H1 (cell line): ENCODE results near the gene FGF19. TPM values are rescaled to one million over a fixed set of nuclear protein-coding genes. Genes with fewer than 3 reads are reported as not detected.

Source experiments
- CTCF ChIA-PET: fragments of 300-600 bp; sonication (Branson Sonifier 250); formaldehyde crosslinking; loops from one replicate; lab custom pipeline; 2021; ENCODE audit not compliant: partially characterized antibody; lab: Charles Lee
- POLR2A ChIA-PET: fragments of 300-600 bp; sonication (Branson Sonifier 250); formaldehyde crosslinking; loops from one replicate; lab custom pipeline; 2021; ENCODE audit warnings: inconsistent platforms; ENCODE audit not compliant: partially characterized antibody; lab: Charles Lee
- DNase-seq, 2 experiments: peaks; one replicate each; pipeline versions ENCODE4 v3.0.0 to v3.0.0-alpha.2; 2010 to 2022; ENCODE audit warnings: low spot score in 2 of 2, low read depth in 1 of 2, mixed read lengths in 1 of 2
- FAIRE-seq: peaks from 2 replicates; lab custom pipeline; 2011; peaks lifted over from hg19 to GRCh38; lab: Jason Lieb, UNC
- H2AFZ ChIP-seq: 2 replicates; pipeline ENCODE4 v1.8.1; 2012; ENCODE audit warnings: low read length, inconsistent platforms
- H2AK5ac ChIP-seq: 2 replicates; pipeline ENCODE4 v1.6.1; 2013; ENCODE audit warnings: low read depth, low read length
- H2BK120ac ChIP-seq: replicated peaks from 2 replicates; pipeline ENCODE3; 2013; ENCODE audit warnings: low read depth, low read length, inconsistent platforms
- H2BK12ac ChIP-seq: 2 replicates; pipeline ENCODE4 v1.6.1; 2013; ENCODE audit warnings: low read depth, low read length
- H2BK15ac ChIP-seq: 2 replicates; pipeline ENCODE4 v1.6.1; 2013; ENCODE audit warnings: low read length
- H2BK20ac ChIP-seq: 2 replicates; pipeline ENCODE4 v1.6.1; 2013; ENCODE audit warnings: low read length
- H2BK5ac ChIP-seq: 2 replicates; pipeline ENCODE4 v1.6.1; 2013; ENCODE audit warnings: low read depth, low read length
- H3K14ac ChIP-seq: 2 replicates; pipeline ENCODE4 v1.6.1; 2013; ENCODE audit warnings: inconsistent platforms; ENCODE audit not compliant: insufficient read length
- H3K18ac ChIP-seq: 2 replicates; pipeline ENCODE4 v1.6.1; 2013; ENCODE audit warnings: low read length; ENCODE audit errors: extremely low read depth
- H3K23ac ChIP-seq: 2 replicates; pipeline ENCODE4 v1.6.1; 2013; ENCODE audit warnings: inconsistent platforms; ENCODE audit not compliant: insufficient read length
- H3K23me2 ChIP-seq: 2 replicates; pipeline ENCODE4 v1.6.1; 2013; ENCODE audit warnings: low read depth, low read length
- H3K27ac ChIP-seq: 2 replicates; pipeline ENCODE4 v1.6.1; 2011; ENCODE audit warnings: low read depth, low read length, inconsistent platforms
- H3K27me3 ChIP-seq, 4 experiments: replicated peaks in 1 of 4; 1 replicate in 1 of 4; 2 replicates in 3 of 4; pipeline versions ENCODE4 v1.6.1 to v1.8.1; 2011 to 2013; ENCODE audit warnings: low read length in 3 of 4, mild to moderate bottlenecking in 3 of 4, inconsistent platforms in 2 of 4, mixed read lengths in 2 of 4, moderate library complexity in 1 of 4; ENCODE audit not compliant: control insufficient read depth in 3 of 4, insufficient read depth in 3 of 4; ENCODE audit errors: extremely low read depth in 1 of 4
- H3K36me3 ChIP-seq, 4 experiments: 2 replicates each; pipeline versions ENCODE4 v1.6.1 to v1.8.1; 2011 to 2013; ENCODE audit warnings: mild to moderate bottlenecking in 4 of 4, low read length in 3 of 4, moderate library complexity in 2 of 4, control low read depth in 1 of 4, inconsistent platforms in 1 of 4; ENCODE audit not compliant: insufficient read depth in 4 of 4, control insufficient read depth in 2 of 4
- H3K4ac ChIP-seq: replicated peaks from 2 replicates; pipeline ENCODE3; 2013; ENCODE audit warnings: low read length, low read depth, mixed read lengths, inconsistent platforms; ENCODE audit not compliant: insufficient read length
- H3K4me1 ChIP-seq, 4 experiments: replicated peaks in 1 of 4; 1 replicate in 1 of 4; 2 replicates in 3 of 4; pipeline versions ENCODE4 v1.6.1 to v1.8.1; 2011 to 2013; ENCODE audit warnings: low read length in 3 of 4, inconsistent platforms in 2 of 4, mixed read lengths in 1 of 4; ENCODE audit not compliant: insufficient read depth in 4 of 4, control insufficient read depth in 3 of 4
- H3K4me2 ChIP-seq, 2 experiments: 2 replicates each; pipeline versions ENCODE4 v1.6.1 to v1.8.1; 2011 to 2013; ENCODE audit warnings: low read depth in 2 of 2, low read length in 2 of 2, control low read depth in 1 of 2, inconsistent platforms in 1 of 2, mild to moderate bottlenecking in 1 of 2; ENCODE audit not compliant: insufficient read depth in 1 of 2
- H3K4me3 ChIP-seq, 4 experiments: fragments of 200-600, 300-600 bp in 1 of 4; sonication (generic), shearing (Covaris generic), sonication (Bioruptor Twin) in 1 of 4; 2 replicates each; pipeline versions ENCODE4 v1.5.1 to v1.8.1; 2011 to 2016; ENCODE audit warnings: low read length in 4 of 4, low read depth in 3 of 4, control low read depth in 2 of 4, inconsistent platforms in 2 of 4, mild to moderate bottlenecking in 2 of 4, mixed read lengths in 1 of 4, moderate library complexity in 1 of 4; ENCODE audit not compliant: insufficient read depth in 2 of 4; ENCODE audit errors: extremely low read depth in 1 of 4
- H3K56ac ChIP-seq: replicated peaks from 2 replicates; pipeline ENCODE3; 2013; ENCODE audit warnings: low read depth, mild to moderate bottlenecking, mixed read lengths, low read length, inconsistent platforms; ENCODE audit not compliant: insufficient read length
- H3K79me1 ChIP-seq: 2 replicates; pipeline ENCODE4 v1.6.1; 2013; ENCODE audit warnings: low read depth, low read length, control low read depth
- H3K79me2 ChIP-seq, 2 experiments: 2 replicates each; pipeline versions ENCODE4 v1.6.1 to v1.8.1; 2012 to 2013; ENCODE audit warnings: low read length in 2 of 2, mild to moderate bottlenecking in 2 of 2, inconsistent platforms in 1 of 2; ENCODE audit not compliant: insufficient read depth in 2 of 2, control insufficient read depth in 1 of 2
- H3K9ac ChIP-seq, 4 experiments: replicated peaks in 1 of 4; 1 replicate in 1 of 4; 2 replicates in 3 of 4; pipeline versions ENCODE4 v1.6.1 to v1.8.1; 2011 to 2013; ENCODE audit warnings: low read depth in 3 of 4, low read length in 3 of 4, control low read depth in 2 of 4, mild to moderate bottlenecking in 2 of 4, moderate library complexity in 2 of 4, inconsistent platforms in 1 of 4; ENCODE audit errors: extremely low read depth in 1 of 4
- H3K9me3 ChIP-seq, 2 experiments: 2 replicates each; pipeline versions ENCODE4 v1.6.1 to v1.8.1; 2012 to 2013; ENCODE audit warnings: mild to moderate bottlenecking in 2 of 2, moderate library complexity in 2 of 2, control low read depth in 1 of 2, inconsistent platforms in 1 of 2, low read depth in 1 of 2, low read length in 1 of 2, mixed read lengths in 1 of 2; ENCODE audit not compliant: insufficient read depth in 2 of 2
- H4K20me1 ChIP-seq, 2 experiments: replicated peaks in 1 of 2; 2 replicates each; pipeline versions ENCODE3 to v1.8.1; 2011 to 2013; ENCODE audit warnings: inconsistent platforms in 2 of 2, low read length in 2 of 2, mild to moderate bottlenecking in 1 of 2; ENCODE audit not compliant: insufficient read depth in 2 of 2, control insufficient read depth in 1 of 2
- H4K5ac ChIP-seq: 2 replicates; pipeline ENCODE4 v1.6.1; 2013; ENCODE audit warnings: low read length, low read depth, mixed read lengths, inconsistent platforms; ENCODE audit not compliant: insufficient read length
- H4K8ac ChIP-seq: 2 replicates; pipeline ENCODE4 v1.8.0; 2013; ENCODE audit warnings: mild to moderate bottlenecking, moderate library complexity, low read length, inconsistent platforms; ENCODE audit not compliant: insufficient read depth; ENCODE audit errors: extremely low read depth
- H4K91ac ChIP-seq: replicated peaks from 2 replicates; pipeline ENCODE3; 2013; ENCODE audit warnings: low read length, mixed read lengths, inconsistent platforms; ENCODE audit not compliant: insufficient read length
- ASH2L ChIP-seq: fragments of 200-600, 300-600 bp; sonication (generic); IDR thresholded peaks from one replicate; pipeline ENCODE4 v1.7.1; 2017; ENCODE audit warnings: low read length
- GABPA ChIP-seq: IDR thresholded peaks from 2 replicates; pipeline ENCODE4 v1.6.1; 2011; ENCODE audit warnings: mild to moderate bottlenecking, low read length, moderate library complexity, borderline replicate concordance; ENCODE audit not compliant: insufficient read depth
- KDM5A ChIP-seq: fragments of 200-600 bp; IDR thresholded peaks from 2 replicates; pipeline ENCODE4 v1.7.1; 2012; ENCODE audit warnings: mild to moderate bottlenecking, low read length, inconsistent platforms, mixed read lengths
- NRF1 ChIP-seq: IDR thresholded peaks from 2 replicates; pipeline ENCODE4 v1.6.1; 2011; ENCODE audit warnings: mild to moderate bottlenecking, low read depth, low read length, improper control_type of control experiment
- RXRA ChIP-seq: IDR thresholded peaks from 2 replicates; pipeline ENCODE4 v1.6.1; 2011; ENCODE audit warnings: low read depth, mild to moderate bottlenecking, low read length, moderate library complexity; ENCODE audit not compliant: insufficient read depth
- TAF1 ChIP-seq: IDR thresholded peaks from 2 replicates; pipeline ENCODE4 v1.6.1; 2011; ENCODE audit warnings: mild to moderate bottlenecking, low read depth, low read length
- TBP ChIP-seq: IDR thresholded peaks from 2 replicates; pipeline ENCODE4 v1.6.1; 2011; ENCODE audit warnings: low read depth, low read length, improper control_type of control experiment
- WGBS, 2 experiments: shearing (Covaris generic) in 1 of 2; methylation state at CpG; one replicate each; pipeline versions ENCODE4 v1.1.6 to v1.1.7; 2013 to 2015; ENCODE audit warnings: low lambda C conversion rate in 2 of 2, mixed read lengths in 2 of 2, inconsistent platforms in 1 of 2, low coverage in 1 of 2, missing lambda C conversion rate in 1 of 2; ENCODE audit not compliant: insufficient replicate concordance in 2 of 2, insufficient coverage in 1 of 2, insufficient read length in 1 of 2; ENCODE audit errors: extremely low coverage in 1 of 2, missing lambda C conversion rate in 1 of 2; 5-methylcytosine and 5-hydroxymethylcytosine counted together
- polyA plus RNA-seq, 7 experiments: library from polyadenylated mRNA; depleted of rRNA in 3 of 7; stranded (reverse) in 5 of 7; unstranded in 2 of 7; fragments of >200 nt in 5 of 7; fragments of 200-250 nt in 2 of 7; gene quantifications; 1 replicate in 5 of 7; 2 replicates in 1 of 7; 4 replicates in 1 of 7; pipeline versions ENCODE4 v1.2.1 to v1.2.3, GENCODE V29; 2011 to 2013; ENCODE audit warnings: missing spikeins in 2 of 7, mixed read lengths in 2 of 7
- total RNA-seq: library from RNA; stranded (reverse); fragmentation: NEBNext Ultra II Directional; extraction: Animal tissue kit (Norgen Biotek cat#: 25700); gene quantifications from 2 replicates; pipeline ENCODE4 v1.2.1, GENCODE V29; 2021
- TF ChIP-seq, protein P1 (sequence below), 3 experiments: IDR thresholded peaks; 1 replicate in 2 of 3; 2 replicates in 1 of 3; pipeline versions ENCODE4 v1.5.1 to v1.6.1; 2011; ENCODE audit warnings: low read length in 3 of 3, mild to moderate bottlenecking in 3 of 3, inconsistent platforms in 2 of 3, low read depth in 1 of 3, moderate library complexity in 1 of 3; ENCODE audit not compliant: insufficient read depth in 1 of 3; ENCODE audit errors: control extremely low read depth in 1 of 3

FGF19 gene
- total and polyA plus RNA-seq, 2 of the 8 experiments (the other 6 are each of a cell fraction or from before 2014, with no cell fraction given) = 9.6 to 14.8 TPM

GRCh38 chr11:69674886-69675714 is 28.7 kb downstream of the FGF19 start, which contains the start of gene LTO1:
Gene LTO1, minus strand, starts transcription at chr11:69675353. Its CDS starts 114 bp downstream, at chr11:69675239.
- 9% methylated on average over 58 of the region's 72 CpGs; no CpG with 5 or more reads in 1 of the 2 experiments for WGBS, 2 experiments
- Histone ChIP-seq H3K56ac (no peak within 1 kb of the TSS), H3K18ac (no peak within 1 kb of the TSS), H4K20me1 (peaks cover 7 to 9% of the 10 kb centered on the region in 2 experiments), H4K5ac (no peak within 1 kb of the TSS), H2AFZ (no peak within 1 kb of the TSS; the same call in 1 of the 2 replicates), H3K4me1 (peaks cover 3 to 5% (median 4%) of the 10 kb centered on the region in 4 experiments), H2BK15ac (no peak within 1 kb of the TSS), H3K4me2 (peak within 1 kb of the TSS; percentile 93 to 98), H3K36me3 (peaks cover 3 to 10% (median 7%) of the 10 kb centered on the region in 4 experiments; a peak in 7 of 8 replicates), H3K79me1 (peaks cover 11% of the 10 kb centered on the region), H4K8ac (peak within 1 kb of the TSS; percentile 94), H3K23me2 (no peaks in the 10 kb centered on the region; the same call in 1 of the 2 replicates), H3K9ac (peak within 1 kb of the TSS; percentile 71 to 84 (median 74)), H2AK5ac (no peak within 1 kb of the TSS), H3K27ac (no peak within 1 kb of the TSS; the same call in 1 of the 2 replicates), H2BK5ac (0 out of 2 replicates have a peak within 1 kb of the TSS, but pooled peaks have one; percentile 26), H2BK12ac (no peak within 1 kb of the TSS), H3K4me3 (peak within 1 kb of the TSS; percentile 71 to 92 (median 88)), H2BK120ac (no peak within 1 kb of the TSS), H3K9me3 (no peaks in the 10 kb centered on the region), H4K91ac (no peak within 1 kb of the TSS), H3K27me3 (no peaks in the 10 kb centered on the region), H3K14ac (no peak within 1 kb of the TSS), H3K4ac (peak within 1 kb of the TSS; percentile 83), H3K79me2 (peaks cover 5 to 20% of the 10 kb centered on the region in 2 experiments; a peak in 3 of 4 replicates), H3K23ac (no peak within 1 kb of the TSS), H2BK20ac (no peak within 1 kb of the TSS)
- FAIRE-seq (no peak), DNase-seq (peak; percentile 85 to 99)
- POLR2A ChIA-PET = interaction anchor here (0.6 to 2.1 kb wide), 11 partner anchors 11 to 231 kb away, joined by 3 to 8 read pairs (median 3); partner anchors contain the start of gene FGF19
- CTCF ChIA-PET = interaction anchor here (0.5 to 3.6 kb wide), 11 partner anchors 9 to 560 kb away, joined by 3 to 18 read pairs (median 3); partner anchors contain the start of gene MYEOV
- TF ChIP-seq, protein P1, sequence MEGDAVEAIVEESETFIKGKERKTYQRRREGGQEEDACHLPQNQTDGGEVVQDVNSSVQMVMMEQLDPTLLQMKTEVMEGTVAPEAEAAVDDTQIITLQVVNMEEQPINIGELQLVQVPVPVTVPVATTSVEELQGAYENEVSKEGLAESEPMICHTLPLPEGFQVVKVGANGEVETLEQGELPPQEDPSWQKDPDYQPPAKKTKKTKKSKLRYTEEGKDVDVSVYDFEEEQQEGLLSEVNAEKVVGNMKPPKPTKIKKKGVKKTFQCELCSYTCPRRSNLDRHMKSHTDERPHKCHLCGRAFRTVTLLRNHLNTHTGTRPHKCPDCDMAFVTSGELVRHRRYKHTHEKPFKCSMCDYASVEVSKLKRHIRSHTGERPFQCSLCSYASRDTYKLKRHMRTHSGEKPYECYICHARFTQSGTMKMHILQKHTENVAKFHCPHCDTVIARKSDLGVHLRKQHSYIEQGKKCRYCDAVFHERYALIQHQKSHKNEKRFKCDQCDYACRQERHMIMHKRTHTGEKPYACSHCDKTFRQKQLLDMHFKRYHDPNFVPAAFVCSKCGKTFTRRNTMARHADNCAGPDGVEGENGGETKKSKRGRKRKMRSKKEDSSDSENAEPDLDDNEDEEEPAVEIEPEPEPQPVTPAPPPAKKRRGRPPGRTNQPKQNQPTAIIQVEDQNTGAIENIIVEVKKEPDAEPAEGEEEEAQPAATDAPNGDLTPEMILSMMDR (IDR thresholded peaks at IDR 0.05; ENCODE audit: control extremely low read depth in 1 of 3, insufficient read depth in 1 of 3, low read depth in 1 of 3, low read length in 3 of 3) = no peak
- TF ChIP-seq TBP = peak; percentile 67
- TF ChIP-seq GABPA = no peak
- peak; percentile 80 for TF ChIP-seq NRF1
- peak; percentile 74 for TF ChIP-seq TAF1
- TF ChIP-seq KDM5A = peak; percentile 45; the same call in 1 of the 2 replicates
- TF ChIP-seq ASH2L = peak; percentile 75
- TF ChIP-seq RXRA = no peak
